G401.6 (cell line): ENCODE measurements around the gene NPAS2.

Source experiments
- FAIRE-seq: peaks from 2 replicates; lab custom pipeline; 2012; peaks lifted over from hg19 to GRCh38; lab: Jason Lieb, UNC

NPAS2 gene

GRCh38 chr2:100989666-100990065 lies 169.7 kb downstream of the NPAS2 start:
- FAIRE-seq: no peak

- no peak for FAIRE-seq
Measured at GRCh38 chr2:100990166-100990565, 170.2 kb downstream of the NPAS2 start.

GRCh38 chr2:100990650-100991403 lies 170.9 kb downstream of the NPAS2 start:
- no peak for FAIRE-seq

GRCh38 chr2:100991404-100991773 lies 171.4 kb downstream of the NPAS2 start:
- no peak for FAIRE-seq

GRCh38 chr2:100992262-100992661 lies 172.3 kb downstream of the NPAS2 start:
- no peak for FAIRE-seq

- FAIRE-seq: no peak
Measured at GRCh38 chr2:100993294-100993693, 173.4 kb downstream of the NPAS2 start.

- FAIRE-seq: no peak
Measured at GRCh38 chr2:100995309-100996075, 175.6 kb downstream of the NPAS2 start.

GRCh38 chr2:100997509-100998234 lies 177.7 kb downstream of the NPAS2 start:
- FAIRE-seq: no peak

GRCh38 chr2:100998235-100998573 lies 178.3 kb downstream of the NPAS2 start:
- no peak for FAIRE-seq

GRCh38 chr2:100999995-101000394 lies 180.1 kb downstream of the NPAS2 start:
- FAIRE-seq: no peak

- peak; percentile 72 for FAIRE-seq
Measured at GRCh38 chr2:101001691-101002561, 182.0 kb downstream of the NPAS2 start, which contains the start of gene RPL31. RPL31 (plus strand) TSS chr2:101002289; CDS start chr2:101002702, 413 bp downstream.

GRCh38 chr2:101002562-101003277 lies 182.8 kb downstream of the NPAS2 start:
- no peak for FAIRE-seq

- no peak for FAIRE-seq
Measured at GRCh38 chr2:101003278-101003775, 183.4 kb downstream of the NPAS2 start.

- no peak for FAIRE-seq
Measured at GRCh38 chr2:101004620-101005325, 184.8 kb downstream of the NPAS2 start.

- FAIRE-seq: no peak
Measured at GRCh38 chr2:101006065-101006715, 186.3 kb downstream of the NPAS2 start.

GRCh38 chr2:101007415-101008345 lies 187.7 kb downstream of the NPAS2 start:
- FAIRE-seq: no peak

GRCh38 chr2:101011152-101011551 lies 191.2 kb downstream of the NPAS2 start:
- no peak for FAIRE-seq

- FAIRE-seq: peak; percentile 23
Measured at GRCh38 chr2:101012054-101012705, 192.2 kb downstream of the NPAS2 start.
